ENCODE data around the gene AZU1.
A peak's percentile ranks its signal among the peaks of the same experiment; 100 is the strongest.

Gene AZU1

GRCh38 chr19:855566-856120 is 28.0 kb downstream of the AZU1 start:
- DNase-seq (ENCODE audit: low read depth): no peak

DNA sequence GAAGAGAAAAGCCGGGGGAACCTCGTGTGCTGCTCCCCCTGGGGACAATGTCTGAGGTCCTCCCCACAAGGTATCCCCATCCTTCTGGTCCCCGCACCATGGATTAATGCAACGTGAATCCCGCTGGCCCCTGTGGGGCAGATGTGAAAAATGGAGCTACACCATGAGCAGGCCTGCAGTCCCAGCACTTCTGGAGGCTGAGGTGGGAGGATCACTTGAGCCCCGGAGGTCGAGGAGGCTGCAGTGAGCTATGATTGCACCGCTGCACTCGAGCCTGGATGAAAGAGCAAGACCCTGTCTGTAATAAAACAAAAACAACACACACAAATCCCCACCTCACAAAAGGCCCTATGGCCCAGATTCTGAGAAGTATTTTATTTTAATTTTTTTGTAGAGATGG is 30.6 kb downstream of the AZU1 start:
- no peak for DNase-seq (ENCODE audit: low read depth)

- DNase-seq (ENCODE audit: low read depth): no peak
Observed at GRCh38 chr19:858868-859843, 31.5 kb downstream of the AZU1 start, which contains the start of gene CFD. CFD (plus strand) TSS chr19:859664; CDS start chr19:859690, 26 bp downstream.

DNA sequence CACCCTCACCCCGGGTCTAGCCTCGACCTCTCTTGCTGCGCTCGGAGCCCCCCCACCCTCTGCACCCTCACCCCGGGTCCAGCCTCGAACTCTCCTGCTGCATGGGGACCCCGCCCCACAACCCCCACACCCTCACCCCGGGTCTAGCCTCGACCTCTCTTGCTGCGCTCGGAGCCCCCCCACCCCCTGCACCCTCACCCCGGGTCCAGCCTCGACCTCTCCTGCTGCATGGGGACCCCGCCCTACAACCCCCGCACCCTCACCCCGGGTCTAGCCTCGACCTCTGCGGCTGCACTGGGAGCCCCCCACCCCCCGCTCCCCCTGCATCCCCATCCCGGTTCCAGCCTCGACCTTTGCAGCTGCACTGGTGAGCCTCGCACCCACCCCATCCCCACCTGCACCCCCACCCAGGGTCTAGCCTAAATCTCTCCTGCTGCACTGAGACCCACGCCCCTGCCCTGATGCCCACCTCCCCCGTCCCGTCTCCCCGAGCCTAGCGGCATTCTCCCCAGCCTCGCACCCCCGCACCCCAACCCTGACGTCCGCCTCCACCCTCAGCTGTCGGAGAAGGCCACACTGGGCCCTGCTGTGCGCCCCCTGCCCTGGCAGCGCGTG is 33.6 kb downstream of the AZU1 start:
- DNase-seq (ENCODE audit: low read depth): no peak

- DNase-seq (ENCODE audit: low read depth): peak; percentile 54
Observed at GRCh38 chr19:861756-862580, 34.3 kb downstream of the AZU1 start.

DNA sequence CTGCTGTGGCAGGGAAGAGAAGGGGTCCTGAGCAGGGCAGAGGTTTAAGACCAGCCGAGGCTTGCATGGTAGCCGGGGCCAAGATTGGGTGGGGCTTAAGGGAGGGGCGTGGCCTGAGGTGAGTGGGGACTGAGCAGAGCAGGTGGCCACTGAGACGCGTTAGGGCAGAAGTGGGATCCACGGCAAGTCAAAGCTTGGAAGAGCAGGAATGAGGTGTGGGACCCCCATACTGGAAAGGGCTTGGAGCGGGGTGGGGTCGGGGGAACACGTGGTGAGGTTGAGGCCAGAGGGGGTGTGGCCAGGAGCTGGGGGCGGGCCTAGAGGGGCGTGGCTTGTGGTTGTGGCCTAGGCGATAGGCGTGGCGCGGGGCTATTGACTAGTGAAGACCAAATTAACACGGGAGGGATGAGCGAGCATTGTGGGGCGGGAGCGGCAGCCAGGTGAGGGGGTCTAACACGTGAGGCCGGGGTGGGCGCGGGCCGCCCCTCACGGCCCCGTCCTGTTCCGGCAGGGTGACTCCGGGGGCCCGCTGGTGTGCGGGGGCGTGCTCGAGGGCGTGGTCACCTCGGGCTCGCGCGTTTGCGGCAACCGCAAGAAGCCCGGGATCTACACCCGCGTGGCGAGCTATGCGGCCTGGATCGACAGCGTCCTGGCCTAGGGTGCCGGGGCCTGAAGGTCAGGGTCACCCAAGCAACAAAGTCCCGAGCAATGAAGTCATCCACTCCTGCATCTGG is 35.1 kb downstream of the AZU1 start:
- DNase-seq (ENCODE audit: low read depth): peak; percentile 63

GRCh38 chr19:863315-863620 is 35.6 kb downstream of the AZU1 start:
- DNase-seq (ENCODE audit: low read depth): no peak

DNA sequence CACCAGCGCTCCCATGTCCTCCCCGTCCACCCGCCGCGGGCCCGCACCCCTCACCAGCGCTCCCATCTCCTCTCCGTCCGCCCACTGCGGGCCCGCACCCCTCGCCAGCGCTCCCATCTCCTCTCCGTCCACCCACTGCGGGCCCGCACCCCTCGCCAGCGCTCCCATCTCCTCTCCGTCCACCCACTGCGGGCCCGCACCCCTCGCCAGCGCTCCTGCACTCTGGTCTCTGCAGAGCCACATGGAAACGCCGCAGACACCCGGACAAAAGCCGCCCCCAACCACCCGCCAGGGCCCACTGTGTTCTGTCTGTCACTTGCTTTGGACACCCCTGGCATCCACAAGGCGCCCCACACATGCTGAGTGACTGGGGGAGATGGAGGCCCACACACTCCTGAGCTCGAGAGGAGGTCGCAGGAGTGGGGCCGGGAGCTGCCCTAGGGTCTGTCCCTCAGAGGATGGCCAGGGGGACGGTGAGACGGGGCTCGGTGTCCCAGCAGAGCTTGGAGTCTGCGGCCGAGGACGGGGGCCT is 39.2 kb downstream of the AZU1 start:
- DNase-seq (ENCODE audit: low read depth): no peak

- DNase-seq (ENCODE audit: low read depth): no peak
Observed at GRCh38 chr19:867301-867793, 39.7 kb downstream of the AZU1 start.

GRCh38 chr19:867855-868457 is 40.3 kb downstream of the AZU1 start:
- no peak for DNase-seq (ENCODE audit: low read depth)

DNA sequence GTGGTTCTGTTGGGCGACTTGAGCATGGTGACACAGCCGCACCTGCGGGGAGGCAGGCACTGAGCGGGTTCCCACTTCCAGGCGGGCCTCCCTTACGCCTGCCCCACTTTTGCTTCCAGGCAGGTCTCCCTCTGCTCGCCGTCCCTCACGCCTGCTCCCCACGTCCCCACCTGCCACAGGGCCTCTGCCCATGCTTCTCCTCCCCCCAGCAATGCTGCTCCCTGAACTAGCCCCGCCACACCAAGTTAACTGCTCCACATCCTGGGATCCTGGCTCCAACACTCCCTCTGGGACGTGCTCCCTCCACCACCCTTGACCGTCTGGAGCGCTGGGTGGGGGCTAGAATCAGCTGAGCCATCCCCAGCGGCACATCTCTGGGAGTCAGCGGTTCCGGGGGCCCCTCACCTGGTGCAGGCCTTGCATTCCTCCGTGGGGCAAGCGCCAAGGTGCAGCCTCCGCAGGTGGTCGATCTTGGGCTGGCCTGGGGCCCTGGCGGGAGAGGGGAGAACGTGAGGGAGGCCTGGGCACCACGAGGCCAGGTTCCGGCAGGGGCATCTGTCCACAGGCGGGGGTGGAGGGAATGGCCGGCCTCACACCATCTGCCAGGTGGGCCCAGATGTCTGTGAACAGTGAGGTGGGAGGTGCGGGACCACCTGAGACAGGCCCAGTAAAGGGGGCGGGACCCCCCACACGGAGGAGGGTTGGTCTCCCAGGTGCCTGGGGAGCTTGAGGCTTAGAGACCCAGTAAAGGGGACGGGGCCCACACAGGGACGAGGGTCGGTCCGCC is 41.0 kb downstream of the AZU1 start:
- DNase-seq (ENCODE audit: low read depth): no peak

- no peak for DNase-seq (ENCODE audit: low read depth)
Observed at GRCh38 chr19:869245-870177, 41.9 kb downstream of the AZU1 start.

DNA sequence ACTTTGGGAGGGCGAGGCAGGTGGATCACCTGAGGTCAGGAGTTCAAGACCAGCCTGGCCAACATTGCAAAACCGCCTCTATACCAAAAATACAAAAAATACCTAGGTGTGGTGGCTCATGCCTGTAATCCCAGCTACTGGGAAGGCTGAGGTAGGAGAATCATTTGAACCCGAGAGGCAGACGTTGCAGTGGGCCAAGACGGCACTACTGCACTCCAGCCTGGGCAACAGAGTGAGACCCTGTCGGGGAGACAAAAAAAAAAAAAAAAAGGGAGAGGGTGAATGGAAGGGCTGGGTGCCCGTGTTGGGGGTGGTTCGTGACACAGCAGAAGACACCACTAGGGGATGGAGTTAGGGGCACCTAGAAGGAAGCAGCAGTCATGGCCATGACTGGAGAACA is 42.7 kb downstream of the AZU1 start:
- no peak for DNase-seq (ENCODE audit: low read depth)

GRCh38 chr19:870963-871401 is 43.3 kb downstream of the AZU1 start:
- DNase-seq (ENCODE audit: low read depth): no peak

DNA sequence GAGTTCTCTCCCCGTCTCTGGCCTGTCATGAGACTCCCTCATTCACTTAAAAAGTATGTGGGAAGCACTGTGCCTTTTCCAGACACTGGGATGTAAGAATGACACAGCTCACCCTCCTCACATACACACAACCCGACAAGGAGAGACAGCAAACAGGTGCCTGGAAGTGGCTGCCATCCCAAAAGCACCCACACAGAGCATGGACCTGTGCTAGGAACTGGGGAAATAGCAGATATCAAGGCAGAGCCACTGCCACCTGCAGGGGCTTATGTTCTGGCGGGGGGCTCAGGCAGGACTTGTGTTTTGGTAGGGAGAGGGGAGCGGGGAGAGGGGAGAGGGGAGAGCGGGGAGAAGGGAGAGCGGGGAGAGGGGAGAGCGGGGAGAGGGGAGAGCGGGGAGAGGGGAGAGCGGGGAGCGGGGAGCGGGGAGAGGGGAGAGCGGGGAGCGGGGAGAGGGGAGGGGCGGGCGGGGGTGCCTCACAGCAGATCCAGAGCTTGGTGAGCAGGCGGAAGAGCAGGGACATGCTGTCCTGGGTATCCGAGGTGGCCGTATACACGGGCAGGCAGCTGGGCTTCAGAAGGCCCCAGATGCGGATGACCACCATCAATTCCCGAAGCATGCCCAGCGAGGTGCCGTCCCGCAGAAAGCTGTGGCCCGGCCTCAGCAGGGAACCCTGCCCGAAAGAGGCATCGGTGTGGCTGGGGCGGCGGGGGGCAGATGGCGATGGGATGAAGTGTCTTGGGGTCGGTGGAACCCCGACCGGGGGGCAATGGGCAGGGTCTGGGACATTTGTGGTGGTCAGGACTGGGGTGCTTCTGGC is 44.0 kb downstream of the AZU1 start:
- DNase-seq (ENCODE audit: low read depth): no peak

- peak; percentile 63 for DNase-seq (ENCODE audit: low read depth)
Observed at GRCh38 chr19:872266-872951, 44.8 kb downstream of the AZU1 start.

GRCh38 chr19:873084-873483 is 45.4 kb downstream of the AZU1 start:
- peak; percentile 47 for DNase-seq (ENCODE audit: low read depth)

Data from stimulated activated CD8-positive, alpha-beta memory T cell treated with anti-CD3 and anti-CD28 coated beads, Interleukin-15, amount 100 ng/mL, for 1 hour (primary cell).